ENCODE data around the gene PARN.
"Not testable (repeated sequence)": the region's sequence is repeated elsewhere in the genome, so short reads cannot be mapped to it uniquely, and the experiment has no call there.

Gene PARN

DNA sequence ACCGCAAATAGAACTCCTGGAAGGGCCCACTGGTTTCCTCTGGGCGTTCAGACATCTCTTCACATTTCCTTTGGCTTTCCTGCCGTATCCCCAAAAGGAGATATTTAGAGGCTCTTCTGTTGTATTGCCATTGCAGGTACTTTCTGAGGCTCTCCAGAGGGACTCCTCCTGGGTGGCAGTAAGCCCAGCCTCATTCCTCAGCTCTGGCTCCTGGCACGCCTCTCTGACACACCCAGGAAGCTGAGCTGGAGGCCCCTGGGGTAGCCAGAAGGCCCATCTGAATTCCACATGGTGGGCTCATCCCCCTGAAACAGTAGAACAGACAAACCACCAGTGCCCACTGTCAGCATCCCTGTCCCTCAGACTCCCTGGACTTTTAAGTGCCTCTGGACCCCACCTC, 206.7 kb downstream of the PARN start:
- H3K4me2 ChIP-seq (ENCODE audit: low read depth, low read length): no peak overlapping the region
- no peaks in the 10 kb centered on the region for H4K20me1 ChIP-seq (ENCODE audit: insufficient read depth, low read length)
- no peak overlapping the region for H3K4me3 ChIP-seq (ENCODE audit: low read length)
- TF ChIP-seq, protein P1, sequence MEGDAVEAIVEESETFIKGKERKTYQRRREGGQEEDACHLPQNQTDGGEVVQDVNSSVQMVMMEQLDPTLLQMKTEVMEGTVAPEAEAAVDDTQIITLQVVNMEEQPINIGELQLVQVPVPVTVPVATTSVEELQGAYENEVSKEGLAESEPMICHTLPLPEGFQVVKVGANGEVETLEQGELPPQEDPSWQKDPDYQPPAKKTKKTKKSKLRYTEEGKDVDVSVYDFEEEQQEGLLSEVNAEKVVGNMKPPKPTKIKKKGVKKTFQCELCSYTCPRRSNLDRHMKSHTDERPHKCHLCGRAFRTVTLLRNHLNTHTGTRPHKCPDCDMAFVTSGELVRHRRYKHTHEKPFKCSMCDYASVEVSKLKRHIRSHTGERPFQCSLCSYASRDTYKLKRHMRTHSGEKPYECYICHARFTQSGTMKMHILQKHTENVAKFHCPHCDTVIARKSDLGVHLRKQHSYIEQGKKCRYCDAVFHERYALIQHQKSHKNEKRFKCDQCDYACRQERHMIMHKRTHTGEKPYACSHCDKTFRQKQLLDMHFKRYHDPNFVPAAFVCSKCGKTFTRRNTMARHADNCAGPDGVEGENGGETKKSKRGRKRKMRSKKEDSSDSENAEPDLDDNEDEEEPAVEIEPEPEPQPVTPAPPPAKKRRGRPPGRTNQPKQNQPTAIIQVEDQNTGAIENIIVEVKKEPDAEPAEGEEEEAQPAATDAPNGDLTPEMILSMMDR (IDR thresholded peaks at IDR 0.05; ENCODE audit: low read length): no peak
- TF ChIP-seq EZH2 (optimal IDR thresholded peaks at IDR 0.05; ENCODE audit: low read depth, low read length) (no peak), EZH2phosphoT487 (IDR thresholded peaks at IDR 0.05; ENCODE audit: low read length) (no peak)
- H3K4me1 ChIP-seq (ENCODE audit: low read length): no peaks in the 10 kb centered on the region
- H3K9me3 ChIP-seq (replicated peaks; ENCODE audit: insufficient read depth, low read length): no peaks in the 10 kb centered on the region
- no peaks in the 10 kb centered on the region for H3K79me2 ChIP-seq (ENCODE audit: low read length)
- H3K27ac ChIP-seq (ENCODE audit: low read length): no peak overlapping the region
- DNase-seq: no peak
- H3K36me3 ChIP-seq (replicated peaks; ENCODE audit: insufficient read depth, low read length): no peaks in the 10 kb centered on the region
- H2AFZ ChIP-seq (ENCODE audit: low read length): no peak overlapping the region
- H3K9ac ChIP-seq (ENCODE audit: low read length): no peak overlapping the region
- no peaks in the 10 kb centered on the region for H3K9me2 ChIP-seq (replicated peaks; ENCODE audit: insufficient read depth, low read length)
- H3F3A ChIP-seq (ENCODE audit: insufficient read depth, low read length): no peaks in the 10 kb centered on the region
- H3K27me3 ChIP-seq (replicated peaks; ENCODE audit: insufficient read depth, low read length): no peaks in the 10 kb centered on the region

DNA sequence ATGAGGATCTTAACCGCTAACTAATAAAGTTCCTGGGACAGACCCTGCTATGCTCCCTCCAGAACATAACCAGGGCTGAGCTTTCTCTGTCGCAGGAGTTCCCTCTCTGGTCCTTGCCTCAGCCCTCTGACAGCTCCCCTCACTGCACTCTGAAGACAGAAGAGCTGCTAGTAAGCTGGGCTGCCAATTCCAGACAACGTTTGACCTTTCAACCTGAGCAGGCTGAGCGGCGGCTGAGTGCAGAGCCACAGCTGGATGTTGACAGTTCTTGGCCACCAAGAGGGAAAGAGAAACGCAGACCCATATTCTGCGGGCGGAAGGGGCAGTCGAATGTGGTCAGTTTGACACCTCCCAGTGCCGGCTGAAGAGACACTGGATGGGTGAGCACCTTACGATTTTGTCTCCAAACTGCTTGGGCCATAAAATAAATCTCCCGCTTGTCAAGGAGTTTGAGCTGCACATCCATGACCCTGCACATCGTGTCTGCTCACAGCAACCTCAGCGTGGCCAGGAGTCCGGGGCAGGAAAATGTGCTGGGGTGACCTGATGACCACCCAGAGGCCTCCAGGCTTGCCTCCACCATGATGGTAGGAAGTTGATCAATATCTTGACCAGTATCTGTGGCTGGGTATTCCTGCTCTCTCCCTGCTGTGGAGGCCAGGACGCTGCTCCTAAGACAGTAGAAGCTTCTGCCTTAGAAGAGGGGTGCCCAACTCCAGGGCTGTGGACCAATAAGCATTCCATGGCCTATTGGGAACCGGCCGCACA, 209.2 kb downstream of the PARN start:
- Histone ChIP-seq H3K9me2 (replicated peaks; ENCODE audit: insufficient read depth, low read length) (no peaks in the 10 kb centered on the region), H3K9me3 (replicated peaks; ENCODE audit: insufficient read depth, low read length) (no peaks in the 10 kb centered on the region), H3K27me3 (replicated peaks; ENCODE audit: insufficient read depth, low read length) (no peaks in the 10 kb centered on the region), H2AFZ (ENCODE audit: low read length) (no peak overlapping the region), H3K79me2 (ENCODE audit: low read length) (no peaks in the 10 kb centered on the region), H3K9ac (ENCODE audit: low read length) (no peak overlapping the region), H4K20me1 (ENCODE audit: insufficient read depth, low read length) (no peaks in the 10 kb centered on the region), H3K4me3 (ENCODE audit: low read length) (no peak overlapping the region), H3K36me3 (replicated peaks; ENCODE audit: insufficient read depth, low read length) (no peaks in the 10 kb centered on the region), H3K27ac (ENCODE audit: low read length) (no peak overlapping the region), H3K4me1 (ENCODE audit: low read length) (no peaks in the 10 kb centered on the region), H3K4me2 (ENCODE audit: low read depth, low read length) (no peak overlapping the region), H3F3A (ENCODE audit: insufficient read depth, low read length) (no peaks in the 10 kb centered on the region)
- DNase-seq: no peak
- TF ChIP-seq, protein P1 (IDR thresholded peaks at IDR 0.05; ENCODE audit: low read length): no peak
- TF ChIP-seq EZH2phosphoT487 (IDR thresholded peaks at IDR 0.05; ENCODE audit: low read length): no peak
- TF ChIP-seq EZH2 (optimal IDR thresholded peaks at IDR 0.05; ENCODE audit: low read depth, low read length): no peak

DNA sequence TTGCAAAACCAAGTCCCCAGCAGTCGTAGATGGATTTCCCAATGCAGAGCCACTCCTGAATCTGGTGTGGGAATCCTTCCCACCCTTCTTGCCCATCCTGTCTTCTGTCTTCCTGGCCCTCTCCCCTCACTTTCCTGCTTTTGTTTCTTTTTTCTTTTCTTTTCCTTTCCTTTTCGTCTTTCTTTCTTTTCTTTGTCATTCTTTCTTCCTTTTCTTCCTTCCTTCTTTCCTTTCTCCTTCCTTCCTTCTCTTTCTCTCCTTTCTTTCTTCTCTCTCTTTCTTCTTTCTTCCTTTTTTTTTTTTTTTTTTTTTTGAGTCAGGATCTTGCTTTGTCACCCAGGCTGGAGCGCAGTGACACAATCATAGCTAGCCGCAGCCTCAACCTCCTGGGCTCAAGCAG, 209.8 kb downstream of the PARN start:
- not testable (repeated sequence) for H3K27me3 ChIP-seq (replicated peaks; ENCODE audit: insufficient read depth, low read length); H3K36me3 ChIP-seq (replicated peaks; ENCODE audit: insufficient read depth, low read length); H3K79me2 ChIP-seq (ENCODE audit: low read length); H2AFZ ChIP-seq (ENCODE audit: low read length); H3K27ac ChIP-seq (ENCODE audit: low read length); H3K4me2 ChIP-seq (ENCODE audit: low read depth, low read length); H3K4me1 ChIP-seq (ENCODE audit: low read length); H3K4me3 ChIP-seq (ENCODE audit: low read length); H3F3A ChIP-seq (ENCODE audit: insufficient read depth, low read length); DNase-seq; H3K9me3 ChIP-seq (replicated peaks; ENCODE audit: insufficient read depth, low read length); H3K9ac ChIP-seq (ENCODE audit: low read length); H3K9me2 ChIP-seq (replicated peaks; ENCODE audit: insufficient read depth, low read length); H4K20me1 ChIP-seq (ENCODE audit: insufficient read depth, low read length)

DNA sequence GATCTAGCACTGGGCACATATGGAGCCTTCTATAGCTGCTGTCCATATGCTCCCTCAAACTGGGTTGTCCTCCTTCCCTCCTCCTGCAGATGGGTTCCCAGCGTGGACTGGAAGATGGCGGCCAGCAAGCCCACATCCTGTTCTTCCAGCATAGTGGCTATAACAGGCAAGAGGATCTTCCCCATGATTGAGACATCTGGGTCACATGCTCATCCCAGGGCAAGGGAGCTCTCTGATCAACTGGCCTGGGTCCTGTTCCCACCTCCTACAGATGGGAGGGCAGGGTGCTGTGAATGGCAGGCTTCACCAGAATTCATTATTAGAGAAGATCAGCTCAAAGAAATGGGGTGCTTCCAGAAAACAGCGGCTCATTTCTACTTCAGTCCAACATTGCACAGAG, 210.2 kb downstream of the PARN start:
- Histone ChIP-seq H3K9me3 (replicated peaks; ENCODE audit: insufficient read depth, low read length) (no peaks in the 10 kb centered on the region), H3F3A (ENCODE audit: insufficient read depth, low read length) (no peaks in the 10 kb centered on the region), H3K9ac (ENCODE audit: low read length) (no peak overlapping the region), H3K4me1 (ENCODE audit: low read length) (no peaks in the 10 kb centered on the region), H3K9me2 (replicated peaks; ENCODE audit: insufficient read depth, low read length) (no peaks in the 10 kb centered on the region), H3K4me3 (ENCODE audit: low read length) (no peak overlapping the region), H3K36me3 (replicated peaks; ENCODE audit: insufficient read depth, low read length) (no peaks in the 10 kb centered on the region), H2AFZ (ENCODE audit: low read length) (no peak overlapping the region), H3K27me3 (replicated peaks; ENCODE audit: insufficient read depth, low read length) (no peaks in the 10 kb centered on the region), H4K20me1 (ENCODE audit: insufficient read depth, low read length) (no peaks in the 10 kb centered on the region), H3K27ac (ENCODE audit: low read length) (no peak overlapping the region), H3K79me2 (ENCODE audit: low read length) (no peaks in the 10 kb centered on the region), H3K4me2 (ENCODE audit: low read depth, low read length) (no peak overlapping the region)
- TF ChIP-seq EZH2 (optimal IDR thresholded peaks at IDR 0.05; ENCODE audit: low read depth, low read length) (no peak), EZH2phosphoT487 (IDR thresholded peaks at IDR 0.05; ENCODE audit: low read length) (no peak)
- TF ChIP-seq, protein P1 (IDR thresholded peaks at IDR 0.05; ENCODE audit: low read length): no peak
- no peak for DNase-seq

Measured in MM.1S (cell line).